Ishikawa (cell line): ENCODE results near the gene SMC4.
A peak's percentile ranks its signal among the peaks of the same experiment; 100 is the strongest.

ENCODE experiments used
- CEBPB ChIP-seq: IDR thresholded peaks from 2 replicates; pipeline ENCODE4 v1.6.1; 2012
- CREB1 ChIP-seq: IDR thresholded peaks from 2 replicates; pipeline ENCODE4 v1.6.1; 2012; ENCODE audit warnings: low read depth
- EGR1 ChIP-seq: IDR thresholded peaks from 2 replicates; pipeline ENCODE4 v1.6.1; 2012
- EP300 ChIP-seq: IDR thresholded peaks from 2 replicates; pipeline ENCODE4 v1.6.1; 2012; ENCODE audit warnings: borderline replicate concordance
- FOXM1 ChIP-seq: IDR thresholded peaks from 2 replicates; pipeline ENCODE4 v1.6.1; 2012; ENCODE audit warnings: low read depth, borderline replicate concordance
- MAX ChIP-seq: IDR thresholded peaks from 2 replicates; pipeline ENCODE4 v1.6.1; 2012
- NFIC ChIP-seq: IDR thresholded peaks from 2 replicates; pipeline ENCODE4 v1.6.1; 2012
- RAD21 ChIP-seq: IDR thresholded peaks from 2 replicates; pipeline ENCODE4 v1.6.1; 2012; ENCODE audit warnings: low read depth
- REST ChIP-seq: IDR thresholded peaks from 2 replicates; pipeline ENCODE4 v1.6.1; 2012; ENCODE audit warnings: low read depth, mild to moderate bottlenecking
- TAF1 ChIP-seq: IDR thresholded peaks from 2 replicates; pipeline ENCODE4 v1.6.1; 2012; ENCODE audit warnings: low read depth, mild to moderate bottlenecking
- TCF12 ChIP-seq: IDR thresholded peaks from 2 replicates; pipeline ENCODE4 v1.6.1; 2012; ENCODE audit warnings: low read depth
- TEAD4 ChIP-seq: IDR thresholded peaks from 2 replicates; pipeline ENCODE4 v1.6.1; 2012
- USF1 ChIP-seq: IDR thresholded peaks from 2 replicates; pipeline ENCODE4 v1.6.1; 2012
- YY1 ChIP-seq: IDR thresholded peaks from 2 replicates; pipeline ENCODE4 v1.6.1; 2012; ENCODE audit warnings: low read depth
- ZBTB7A ChIP-seq: IDR thresholded peaks from 2 replicates; pipeline ENCODE4 v1.6.1; 2012; ENCODE audit warnings: low read depth

Gene SMC4

GRCh38 chr3:160399125-160400029 lies at the start of gene SMC4, which contains the start of gene IFT80:
SMC4 (plus strand) TSS chr3:160399650; CDS start chr3:160400827, 1,177 bp downstream.
IFT80 (minus strand) TSS chr3:160399225; CDS start chr3:160384600, 14,625 bp downstream.
- TF ChIP-seq CREB1 (peak; percentile 69; the same call in 1 of the 2 replicates), ZBTB7A (no peak), EGR1 (no peak), RAD21 (no peak), YY1 (peak; percentile 88), MAX (peak; percentile 63), TCF12 (0 out of 2 replicates have a peak, but pooled peaks have one; percentile 39), USF1 (no peak), REST (no peak), TEAD4 (no peak), EP300 (no peak), NFIC (no peak; the same call in 1 of the 2 replicates), FOXM1 (peak; percentile 95), CEBPB (no peak), TAF1 (peak; percentile 67)

GRCh38 chr3:160355826-160356225 lies 43.6 kb upstream of the SMC4 start:
- TF ChIP-seq FOXM1 (no peak), REST (no peak), MAX (no peak), YY1 (no peak), CREB1 (no peak), NFIC (no peak), TCF12 (no peak), CEBPB (no peak), USF1 (no peak), TEAD4 (no peak), ZBTB7A (no peak), TAF1 (no peak), EP300 (no peak), EGR1 (no peak), RAD21 (no peak)

GRCh38 chr3:160365869-160366522 lies 33.5 kb upstream of the SMC4 start:
- TF ChIP-seq EGR1 (no peak), YY1 (no peak), EP300 (no peak), RAD21 (no peak), USF1 (no peak), REST (no peak)
